H1 (cell line): ENCODE data around the gene MEMO1. TPM values are rescaled to one million over a fixed set of nuclear protein-coding genes. Genes with fewer than 3 reads are reported as not detected.

Source experiments
- CTCF ChIA-PET: fragments of 300-600 bp; sonication (Branson Sonifier 250); formaldehyde crosslinking; loops from one replicate; lab custom pipeline; 2021; ENCODE audit not compliant: partially characterized antibody; lab: Charles Lee
- POLR2A ChIA-PET: fragments of 300-600 bp; sonication (Branson Sonifier 250); formaldehyde crosslinking; loops from one replicate; lab custom pipeline; 2021; ENCODE audit warnings: inconsistent platforms; ENCODE audit not compliant: partially characterized antibody; lab: Charles Lee
- DNase-seq, 2 experiments: peaks; one replicate each; pipeline versions ENCODE4 v3.0.0 to v3.0.0-alpha.2; 2010 to 2022; ENCODE audit warnings: low spot score in 2 of 2, low read depth in 1 of 2, mixed read lengths in 1 of 2
- FAIRE-seq: peaks from 2 replicates; lab custom pipeline; 2011; peaks lifted over from hg19 to GRCh38; lab: Jason Lieb, UNC
- H2AFZ ChIP-seq: 2 replicates; pipeline ENCODE4 v1.8.1; 2012; ENCODE audit warnings: low read length, inconsistent platforms
- H2AK5ac ChIP-seq: 2 replicates; pipeline ENCODE4 v1.6.1; 2013; ENCODE audit warnings: low read depth, low read length
- H2BK120ac ChIP-seq: replicated peaks from 2 replicates; pipeline ENCODE3; 2013; ENCODE audit warnings: low read depth, low read length, inconsistent platforms
- H2BK12ac ChIP-seq: 2 replicates; pipeline ENCODE4 v1.6.1; 2013; ENCODE audit warnings: low read depth, low read length
- H2BK15ac ChIP-seq: 2 replicates; pipeline ENCODE4 v1.6.1; 2013; ENCODE audit warnings: low read length
- H2BK20ac ChIP-seq: 2 replicates; pipeline ENCODE4 v1.6.1; 2013; ENCODE audit warnings: low read length
- H2BK5ac ChIP-seq: 2 replicates; pipeline ENCODE4 v1.6.1; 2013; ENCODE audit warnings: low read depth, low read length
- H3K14ac ChIP-seq: 2 replicates; pipeline ENCODE4 v1.6.1; 2013; ENCODE audit warnings: inconsistent platforms; ENCODE audit not compliant: insufficient read length
- H3K18ac ChIP-seq: 2 replicates; pipeline ENCODE4 v1.6.1; 2013; ENCODE audit warnings: low read length; ENCODE audit errors: extremely low read depth
- H3K23ac ChIP-seq: 2 replicates; pipeline ENCODE4 v1.6.1; 2013; ENCODE audit warnings: inconsistent platforms; ENCODE audit not compliant: insufficient read length
- H3K23me2 ChIP-seq: 2 replicates; pipeline ENCODE4 v1.6.1; 2013; ENCODE audit warnings: low read depth, low read length
- H3K27ac ChIP-seq: 2 replicates; pipeline ENCODE4 v1.6.1; 2011; ENCODE audit warnings: low read depth, low read length, inconsistent platforms
- H3K27me3 ChIP-seq, 4 experiments: replicated peaks in 1 of 4; 1 replicate in 1 of 4; 2 replicates in 3 of 4; pipeline versions ENCODE4 v1.6.1 to v1.8.1; 2011 to 2013; ENCODE audit warnings: low read length in 3 of 4, mild to moderate bottlenecking in 3 of 4, inconsistent platforms in 2 of 4, mixed read lengths in 2 of 4, moderate library complexity in 1 of 4; ENCODE audit not compliant: control insufficient read depth in 3 of 4, insufficient read depth in 3 of 4; ENCODE audit errors: extremely low read depth in 1 of 4
- H3K36me3 ChIP-seq, 4 experiments: 2 replicates each; pipeline versions ENCODE4 v1.6.1 to v1.8.1; 2011 to 2013; ENCODE audit warnings: mild to moderate bottlenecking in 4 of 4, low read length in 3 of 4, moderate library complexity in 2 of 4, control low read depth in 1 of 4, inconsistent platforms in 1 of 4; ENCODE audit not compliant: insufficient read depth in 4 of 4, control insufficient read depth in 2 of 4
- H3K4ac ChIP-seq: replicated peaks from 2 replicates; pipeline ENCODE3; 2013; ENCODE audit warnings: low read length, low read depth, mixed read lengths, inconsistent platforms; ENCODE audit not compliant: insufficient read length
- H3K4me1 ChIP-seq, 4 experiments: replicated peaks in 1 of 4; 1 replicate in 1 of 4; 2 replicates in 3 of 4; pipeline versions ENCODE4 v1.6.1 to v1.8.1; 2011 to 2013; ENCODE audit warnings: low read length in 3 of 4, inconsistent platforms in 2 of 4, mixed read lengths in 1 of 4; ENCODE audit not compliant: insufficient read depth in 4 of 4, control insufficient read depth in 3 of 4
- H3K4me2 ChIP-seq, 2 experiments: 2 replicates each; pipeline versions ENCODE4 v1.6.1 to v1.8.1; 2011 to 2013; ENCODE audit warnings: low read depth in 2 of 2, low read length in 2 of 2, control low read depth in 1 of 2, inconsistent platforms in 1 of 2, mild to moderate bottlenecking in 1 of 2; ENCODE audit not compliant: insufficient read depth in 1 of 2
- H3K4me3 ChIP-seq, 4 experiments: fragments of 200-600, 300-600 bp in 1 of 4; sonication (generic), shearing (Covaris generic), sonication (Bioruptor Twin) in 1 of 4; 2 replicates each; pipeline versions ENCODE4 v1.5.1 to v1.8.1; 2011 to 2016; ENCODE audit warnings: low read length in 4 of 4, low read depth in 3 of 4, control low read depth in 2 of 4, inconsistent platforms in 2 of 4, mild to moderate bottlenecking in 2 of 4, mixed read lengths in 1 of 4, moderate library complexity in 1 of 4; ENCODE audit not compliant: insufficient read depth in 2 of 4; ENCODE audit errors: extremely low read depth in 1 of 4
- H3K56ac ChIP-seq: replicated peaks from 2 replicates; pipeline ENCODE3; 2013; ENCODE audit warnings: low read depth, mild to moderate bottlenecking, mixed read lengths, low read length, inconsistent platforms; ENCODE audit not compliant: insufficient read length
- H3K79me1 ChIP-seq: 2 replicates; pipeline ENCODE4 v1.6.1; 2013; ENCODE audit warnings: low read depth, low read length, control low read depth
- H3K79me2 ChIP-seq, 2 experiments: 2 replicates each; pipeline versions ENCODE4 v1.6.1 to v1.8.1; 2012 to 2013; ENCODE audit warnings: low read length in 2 of 2, mild to moderate bottlenecking in 2 of 2, inconsistent platforms in 1 of 2; ENCODE audit not compliant: insufficient read depth in 2 of 2, control insufficient read depth in 1 of 2
- H3K9ac ChIP-seq, 4 experiments: replicated peaks in 1 of 4; 1 replicate in 1 of 4; 2 replicates in 3 of 4; pipeline versions ENCODE4 v1.6.1 to v1.8.1; 2011 to 2013; ENCODE audit warnings: low read depth in 3 of 4, low read length in 3 of 4, control low read depth in 2 of 4, mild to moderate bottlenecking in 2 of 4, moderate library complexity in 2 of 4, inconsistent platforms in 1 of 4; ENCODE audit errors: extremely low read depth in 1 of 4
- H3K9me3 ChIP-seq, 2 experiments: 2 replicates each; pipeline versions ENCODE4 v1.6.1 to v1.8.1; 2012 to 2013; ENCODE audit warnings: mild to moderate bottlenecking in 2 of 2, moderate library complexity in 2 of 2, control low read depth in 1 of 2, inconsistent platforms in 1 of 2, low read depth in 1 of 2, low read length in 1 of 2, mixed read lengths in 1 of 2; ENCODE audit not compliant: insufficient read depth in 2 of 2
- H4K20me1 ChIP-seq, 2 experiments: replicated peaks in 1 of 2; 2 replicates each; pipeline versions ENCODE3 to v1.8.1; 2011 to 2013; ENCODE audit warnings: inconsistent platforms in 2 of 2, low read length in 2 of 2, mild to moderate bottlenecking in 1 of 2; ENCODE audit not compliant: insufficient read depth in 2 of 2, control insufficient read depth in 1 of 2
- H4K5ac ChIP-seq: 2 replicates; pipeline ENCODE4 v1.6.1; 2013; ENCODE audit warnings: low read length, low read depth, mixed read lengths, inconsistent platforms; ENCODE audit not compliant: insufficient read length
- H4K8ac ChIP-seq: 2 replicates; pipeline ENCODE4 v1.8.0; 2013; ENCODE audit warnings: mild to moderate bottlenecking, moderate library complexity, low read length, inconsistent platforms; ENCODE audit not compliant: insufficient read depth; ENCODE audit errors: extremely low read depth
- H4K91ac ChIP-seq: replicated peaks from 2 replicates; pipeline ENCODE3; 2013; ENCODE audit warnings: low read length, mixed read lengths, inconsistent platforms; ENCODE audit not compliant: insufficient read length
- BRCA1 ChIP-seq: IDR thresholded peaks from 2 replicates; pipeline ENCODE4 v1.6.1; 2012; ENCODE audit warnings: low read depth, low read length, improper control_type of control experiment
- CEBPB ChIP-seq: IDR thresholded peaks from 2 replicates; pipeline ENCODE4 v1.6.1; 2012; ENCODE audit warnings: low read depth, low read length
- CTBP2 ChIP-seq: IDR thresholded peaks from 2 replicates; pipeline ENCODE4 v1.7.0; 2011; ENCODE audit warnings: borderline replicate concordance, mild to moderate bottlenecking, moderate library complexity, mixed read lengths, low read length; ENCODE audit not compliant: insufficient read depth, insufficient read length
- GABPA ChIP-seq: IDR thresholded peaks from 2 replicates; pipeline ENCODE4 v1.6.1; 2011; ENCODE audit warnings: mild to moderate bottlenecking, low read length, moderate library complexity, borderline replicate concordance; ENCODE audit not compliant: insufficient read depth
- HDAC2 ChIP-seq, 2 experiments: fragments of 300-600 bp in 1 of 2; sonication (generic) in 1 of 2; IDR thresholded peaks; 2 replicates each; pipeline ENCODE4 v1.6.1; 2011 to 2012; ENCODE audit warnings: low read depth in 2 of 2, low read length in 2 of 2, mild to moderate bottlenecking in 2 of 2, moderate library complexity in 2 of 2, borderline replicate concordance in 1 of 2, inconsistent platforms in 1 of 2
- KDM4A ChIP-seq: IDR thresholded peaks from one replicate; pipeline ENCODE4 v1.7.1; 2012; ENCODE audit warnings: low read depth, mild to moderate bottlenecking, moderate library complexity, low read length, inconsistent platforms; ENCODE audit not compliant: severe bottlenecking
- MAFK ChIP-seq: IDR thresholded peaks from 2 replicates; pipeline ENCODE4 v1.6.1; 2012; ENCODE audit warnings: low read depth, mild to moderate bottlenecking, improper control_type of control experiment, low read length
- NRF1 ChIP-seq: IDR thresholded peaks from 2 replicates; pipeline ENCODE4 v1.6.1; 2011; ENCODE audit warnings: mild to moderate bottlenecking, low read depth, low read length, improper control_type of control experiment
- RBBP5 ChIP-seq: IDR thresholded peaks from 2 replicates; pipeline ENCODE4 v1.7.1; 2012; ENCODE audit warnings: low read depth, mild to moderate bottlenecking, inconsistent platforms, low read length, moderate library complexity, borderline replicate concordance
- RNF2 ChIP-seq: fragments of 200-900, 300-1000 bp; sonication (generic); IDR thresholded peaks from 2 replicates; pipeline ENCODE4 v1.7.1; 2016; ENCODE audit warnings: borderline replicate concordance, low read depth, mild to moderate bottlenecking, antibody characterized with exemption, low read length; ENCODE audit not compliant: poor library complexity, severe bottlenecking; ENCODE audit errors: missing control alignments
- SP1 ChIP-seq: IDR thresholded peaks from 2 replicates; pipeline ENCODE4 v1.6.1; 2011; ENCODE audit warnings: low read depth, low read length
- SP4 ChIP-seq: IDR thresholded peaks from 2 replicates; pipeline ENCODE4 v1.6.1; 2012; ENCODE audit warnings: low read length, inconsistent platforms
- WGBS, 2 experiments: shearing (Covaris generic) in 1 of 2; methylation state at CpG; one replicate each; pipeline versions ENCODE4 v1.1.6 to v1.1.7; 2013 to 2015; ENCODE audit warnings: low lambda C conversion rate in 2 of 2, mixed read lengths in 2 of 2, inconsistent platforms in 1 of 2, low coverage in 1 of 2, missing lambda C conversion rate in 1 of 2; ENCODE audit not compliant: insufficient replicate concordance in 2 of 2, insufficient coverage in 1 of 2, insufficient read length in 1 of 2; ENCODE audit errors: extremely low coverage in 1 of 2, missing lambda C conversion rate in 1 of 2; 5-methylcytosine and 5-hydroxymethylcytosine counted together
- polyA plus RNA-seq, 7 experiments: library from polyadenylated mRNA; depleted of rRNA in 3 of 7; stranded (reverse) in 5 of 7; unstranded in 2 of 7; fragments of >200 nt in 5 of 7; fragments of 200-250 nt in 2 of 7; gene quantifications; 1 replicate in 5 of 7; 2 replicates in 1 of 7; 4 replicates in 1 of 7; pipeline versions ENCODE4 v1.2.1 to v1.2.3, GENCODE V29; 2011 to 2013; ENCODE audit warnings: missing spikeins in 2 of 7, mixed read lengths in 2 of 7
- total RNA-seq: library from RNA; stranded (reverse); fragmentation: NEBNext Ultra II Directional; extraction: Animal tissue kit (Norgen Biotek cat#: 25700); gene quantifications from 2 replicates; pipeline ENCODE4 v1.2.1, GENCODE V29; 2021

Gene MEMO1
- total and polyA plus RNA-seq, 2 of the 8 experiments (the other 6 are each of a cell fraction or from before 2014, with no cell fraction given) = 26.9 to 54.7 TPM

- DNase-seq = no peak
- no peak overlapping the region for H3K9ac ChIP-seq
- H3K79me2 ChIP-seq = peaks cover 0 to 4% of the 10 kb centered on the region in 2 experiments; a peak in 1 of 4 replicates
- no peak overlapping the region for H2AK5ac ChIP-seq
- H4K91ac ChIP-seq = no peak overlapping the region
- no peak overlapping the region for H3K23ac ChIP-seq
- H3K18ac ChIP-seq = no peak overlapping the region
- H3K14ac ChIP-seq = no peak overlapping the region
- no peaks in the 10 kb centered on the region for H3K36me3 ChIP-seq
- no peaks in the 10 kb centered on the region for H3K27me3 ChIP-seq
- no peaks in the 10 kb centered on the region for H3K4me1 ChIP-seq
- no peak for FAIRE-seq
- H2BK5ac ChIP-seq = no peak overlapping the region
- no peak overlapping the region for H3K27ac ChIP-seq
- no peaks in the 10 kb centered on the region for H3K23me2 ChIP-seq
- no peak overlapping the region for H3K4ac ChIP-seq
- CTCF ChIA-PET = interaction anchor here (1.3 to 1.4 kb wide), 2 partner anchors 50 to 76 kb away, joined by 3 to 4 read pairs; no protein-coding TSS in a partner anchor
- no peak overlapping the region for H2AFZ ChIP-seq
- H2BK20ac ChIP-seq = no peak overlapping the region
- H4K8ac ChIP-seq = no peak overlapping the region
- H2BK120ac ChIP-seq = no peak overlapping the region
- 98 to 100% methylated on average over 2 to 5 of the region's 5 CpGs for WGBS, 2 experiments
- no peak overlapping the region for H4K5ac ChIP-seq
- POLR2A ChIA-PET = no interaction called here
- no peak overlapping the region for H2BK15ac ChIP-seq
- peaks cover 0 to 1% of the 10 kb centered on the region in 2 experiments for H4K20me1 ChIP-seq
- no peak overlapping the region for H3K4me2 ChIP-seq
- H2BK12ac ChIP-seq = no peak overlapping the region
- TF ChIP-seq NRF1 (no peak), KDM4A (no peak), SP1 (no peak), RBBP5 (no peak), CEBPB (no peak), HDAC2 (IDR thresholded peaks at IDR 0.05; ENCODE audit: borderline replicate concordance in 1 of 2, low read depth in 2 of 2, low read length in 2 of 2) (no peak), SP4 (no peak), CTBP2 (no peak), GABPA (no peak), BRCA1 (no peak), MAFK (no peak), RNF2 (no peak)
- H3K4me3 ChIP-seq = no peak overlapping the region
- H3K79me1 ChIP-seq = no peaks in the 10 kb centered on the region
- no peaks in the 10 kb centered on the region for H3K9me3 ChIP-seq
- H3K56ac ChIP-seq = no peak overlapping the region
These were observed 78.2 kb downstream of the MEMO1 start for GRCh38 chr2:31932589-31932988.
